Ovary (tissue), 3 donors: ENCODE measurements around the gene KCNMA1.

Experiments used
- CTCF ChIP-seq, 3 donors: fragments of 450-650 bp in 2 of 3; fragments of 200-600 bp in 1 of 3; IDR thresholded peaks; one replicate each; pipeline versions ENCODE4 v1.5.1 to v1.8.0; 2016 to 2022; ENCODE audit warnings: antibody characterized with exemption in 3 of 3, mild to moderate bottlenecking in 1 of 3
- POLR2A ChIP-seq: fragments of 450-650 bp; IDR thresholded peaks from one replicate; pipeline ENCODE4 v1.6.1; 2017; ENCODE audit warnings: antibody characterized with exemption, mild to moderate bottlenecking, moderate library complexity
- donor health status: DM: no; HTN: no; CAD: no.

DNA sequence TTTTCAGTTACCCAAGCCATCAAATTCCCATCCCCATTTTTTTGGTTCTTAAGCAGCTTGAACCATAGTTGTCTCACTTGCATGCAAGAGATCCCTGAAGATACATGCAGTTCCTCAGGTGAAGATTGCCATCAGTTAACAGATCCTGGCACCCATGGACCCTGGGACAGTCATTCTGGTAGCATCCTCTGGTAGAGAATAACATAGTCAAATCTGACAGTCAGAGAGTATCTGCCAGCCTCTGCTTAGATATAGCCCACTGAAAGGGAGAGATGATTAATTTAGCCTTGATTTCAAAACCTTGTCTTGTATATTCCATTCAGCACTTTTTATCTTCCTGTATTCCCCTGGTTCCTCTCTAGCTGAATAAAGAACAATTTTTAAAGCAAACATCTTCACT is 280.4 kb downstream of the KCNMA1 start:
- TF ChIP-seq CTCF (IDR thresholded peaks at IDR 0.05): no peak
- no peak for TF ChIP-seq POLR2A
